ENCODE data around the gene FAM107B. TPM values are rescaled to one million over a fixed set of nuclear protein-coding genes. Genes with fewer than 3 reads are reported as not detected.

Gene FAM107B
- total RNA-seq, 4 donors from 2014 or later, result 7.3 to 15.6 (median 13.3) TPM

GRCh38 chr10:14533295-14533694 lies 241.4 kb downstream of the FAM107B start:
- Histone ChIP-seq H3K9me3 (no peaks in the 10 kb centered on the region), H3K36me3 (peaks cover 0 to 18% of the 10 kb centered on the region in 2 donors), H3K27ac (no peak overlapping the region), H3K27me3 (no peaks in the 10 kb centered on the region), H3K4me3 (no peak overlapping the region), H3K4me1 (peaks cover 0 to 8% (median 0%) of the 10 kb centered on the region in 3 donors)
- TF ChIP-seq, protein P1, sequence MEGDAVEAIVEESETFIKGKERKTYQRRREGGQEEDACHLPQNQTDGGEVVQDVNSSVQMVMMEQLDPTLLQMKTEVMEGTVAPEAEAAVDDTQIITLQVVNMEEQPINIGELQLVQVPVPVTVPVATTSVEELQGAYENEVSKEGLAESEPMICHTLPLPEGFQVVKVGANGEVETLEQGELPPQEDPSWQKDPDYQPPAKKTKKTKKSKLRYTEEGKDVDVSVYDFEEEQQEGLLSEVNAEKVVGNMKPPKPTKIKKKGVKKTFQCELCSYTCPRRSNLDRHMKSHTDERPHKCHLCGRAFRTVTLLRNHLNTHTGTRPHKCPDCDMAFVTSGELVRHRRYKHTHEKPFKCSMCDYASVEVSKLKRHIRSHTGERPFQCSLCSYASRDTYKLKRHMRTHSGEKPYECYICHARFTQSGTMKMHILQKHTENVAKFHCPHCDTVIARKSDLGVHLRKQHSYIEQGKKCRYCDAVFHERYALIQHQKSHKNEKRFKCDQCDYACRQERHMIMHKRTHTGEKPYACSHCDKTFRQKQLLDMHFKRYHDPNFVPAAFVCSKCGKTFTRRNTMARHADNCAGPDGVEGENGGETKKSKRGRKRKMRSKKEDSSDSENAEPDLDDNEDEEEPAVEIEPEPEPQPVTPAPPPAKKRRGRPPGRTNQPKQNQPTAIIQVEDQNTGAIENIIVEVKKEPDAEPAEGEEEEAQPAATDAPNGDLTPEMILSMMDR (IDR thresholded peaks at IDR 0.05), result no peak
- no peak for TF ChIP-seq POLR2AphosphoS5 (IDR thresholded peaks at IDR 0.05)
- no peak for TF ChIP-seq EP300 (IDR thresholded peaks at IDR 0.05)
- TF ChIP-seq POLR2A (IDR thresholded peaks at IDR 0.05), result no peak
- 94 to 96% methylated on average over 12 to 15 of the region's 16 CpGs for WGBS, 2 donors (ENCODE audit: low coverage in 1 of 2)
- ATAC-seq, result no peak

- H3K36me3 ChIP-seq, result peaks cover 0 to 19% of the 10 kb centered on the region in 2 donors
- no peaks in the 10 kb centered on the region for H3K27me3 ChIP-seq
- H3K9me3 ChIP-seq, result no peaks in the 10 kb centered on the region
- WGBS, 2 donors (ENCODE audit: low coverage in 1 of 2), result 71 to 82% methylated on average over 6 to 15 of the region's 17 CpGs
- TF ChIP-seq POLR2AphosphoS5 (IDR thresholded peaks at IDR 0.05), result no peak
- TF ChIP-seq, protein P1 (IDR thresholded peaks at IDR 0.05), result no peak
- TF ChIP-seq EP300 (IDR thresholded peaks at IDR 0.05), result no peak
- no peak for TF ChIP-seq POLR2A (IDR thresholded peaks at IDR 0.05)
- no peak overlapping the region for H3K4me3 ChIP-seq
- H3K27ac ChIP-seq, result no peak overlapping the region
- H3K4me1 ChIP-seq, result peaks cover 0 to 8% (median 0%) of the 10 kb centered on the region in 3 donors
- no peak for ATAC-seq
These were observed 242.0 kb downstream of the FAM107B start for GRCh38 chr10:14532473-14533251.

GRCh38 chr10:14531974-14532373 lies 242.7 kb downstream of the FAM107B start:
- ATAC-seq, result no peak
- no peaks in the 10 kb centered on the region for H3K9me3 ChIP-seq
- WGBS, 2 donors (ENCODE audit: low coverage in 1 of 2), result 73 to 94% methylated on average over 3 to 4 of the region's 5 CpGs
- H3K27ac ChIP-seq, result no peak overlapping the region
- no peaks in the 10 kb centered on the region for H3K27me3 ChIP-seq
- peaks cover 0 to 19% of the 10 kb centered on the region in 2 donors for H3K36me3 ChIP-seq
- peaks cover 0 to 3% (median 0%) of the 10 kb centered on the region in 3 donors for H3K4me1 ChIP-seq
- no peak overlapping the region for H3K4me3 ChIP-seq
- TF ChIP-seq POLR2AphosphoS5 (IDR thresholded peaks at IDR 0.05) (no peak), POLR2A (IDR thresholded peaks at IDR 0.05) (no peak), EP300 (IDR thresholded peaks at IDR 0.05) (no peak)
- TF ChIP-seq, protein P1 (IDR thresholded peaks at IDR 0.05), result no peak

- Histone ChIP-seq H3K4me3 (no peak overlapping the region), H3K27ac (no peak overlapping the region), H3K27me3 (no peaks in the 10 kb centered on the region), H3K9me3 (no peaks in the 10 kb centered on the region), H3K4me1 (no peaks in the 10 kb centered on the region), H3K36me3 (peaks cover 0 to 19% of the 10 kb centered on the region in 2 donors)
- no peak for ATAC-seq
- 100% methylated on average over 1 of the region's 5 CpGs; no CpG with 5 or more reads in 1 of the 2 donors for WGBS, 2 donors (ENCODE audit: low coverage in 1 of 2)
- TF ChIP-seq EP300 (IDR thresholded peaks at IDR 0.05) (no peak), POLR2AphosphoS5 (IDR thresholded peaks at IDR 0.05) (no peak), POLR2A (IDR thresholded peaks at IDR 0.05) (no peak)
- TF ChIP-seq, protein P1 (IDR thresholded peaks at IDR 0.05), result no peak
These were observed 244.2 kb downstream of the FAM107B start for GRCh38 chr10:14530465-14530864.

DNA sequence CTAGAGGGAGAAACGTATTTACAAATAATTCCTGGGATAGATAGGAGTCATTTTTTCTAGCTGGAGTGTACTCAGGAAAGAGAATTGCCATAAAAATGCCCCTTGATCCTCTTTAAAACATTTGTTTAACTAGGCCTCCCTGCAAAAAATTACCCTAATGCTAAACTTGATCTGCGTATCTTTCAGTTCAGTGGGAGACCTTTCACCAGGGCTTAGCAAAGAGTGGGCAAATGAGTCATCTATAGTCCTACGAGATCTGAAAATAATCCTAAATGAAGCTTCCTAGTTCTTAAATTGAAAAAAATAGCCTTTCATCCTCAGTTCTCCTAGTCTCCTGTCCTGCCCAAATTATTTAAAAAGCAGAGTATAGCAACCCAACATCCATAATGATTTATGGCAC lies 245.3 kb downstream of the FAM107B start:
- Histone ChIP-seq H3K27ac (no peak overlapping the region), H3K36me3 (peaks cover 0 to 19% of the 10 kb centered on the region in 2 donors), H3K4me1 (no peaks in the 10 kb centered on the region), H3K27me3 (no peaks in the 10 kb centered on the region), H3K9me3 (no peaks in the 10 kb centered on the region), H3K4me3 (no peak overlapping the region)
- no peak for ATAC-seq
- WGBS, 2 donors (ENCODE audit: low coverage in 1 of 2), result 57 to 68% methylated on average over 2 to 3 of the region's 3 CpGs
- TF ChIP-seq, protein P1 (IDR thresholded peaks at IDR 0.05), result no peak
- TF ChIP-seq EP300 (IDR thresholded peaks at IDR 0.05) (no peak), POLR2A (IDR thresholded peaks at IDR 0.05) (no peak)

Data from gastroesophageal sphincter (tissue), 4 donors.